K562 (cell line): ENCODE data around the gene DDX20. TPM values are rescaled to one million over a fixed set of nuclear protein-coding genes. Genes with fewer than 3 reads are reported as not detected.

Experiments used
- ARID2 ChIP-seq: fragments of 450-650 bp; IDR thresholded peaks from 2 replicates; pipeline ENCODE4 v1.6.1; 2017; ENCODE audit warnings: antibody characterized with exemption, mild to moderate bottlenecking
- CBX5 ChIP-seq: IDR thresholded peaks from 2 replicates; pipeline ENCODE4 v1.6.1; 2014; ENCODE audit warnings: low read depth, borderline replicate concordance
- CEBPB ChIP-seq: fragments of 450-650 bp; IDR thresholded peaks from 2 replicates; pipeline ENCODE4 v1.6.1; 2016; ENCODE audit warnings: missing genetic modification characterization, missing compliant biosample characterization
- CTCF ChIP-seq, 3 experiments: IDR thresholded peaks in 2 of 3; conservative IDR thresholded peaks in 1 of 3; 2 replicates each; pipeline ENCODE4 v1.5.1; 2011 to 2012; ENCODE audit warnings: low read length in 3 of 3, mild to moderate bottlenecking in 3 of 3, control low read depth in 2 of 3, improper control_type of control experiment in 1 of 3, inconsistent platforms in 1 of 3, low read depth in 1 of 3, mixed read lengths in 1 of 3, moderate library complexity in 1 of 3; ENCODE audit not compliant: insufficient read depth in 2 of 3
- DDX20 ChIP-seq: fragments of 450-650 bp; IDR thresholded peaks from 2 replicates; pipeline ENCODE4 v1.6.1; 2016; ENCODE audit warnings: missing genetic modification characterization, low read depth, mild to moderate bottlenecking, missing compliant biosample characterization, moderate library complexity
- ESRRA ChIP-seq: fragments of 450-650 bp; IDR thresholded peaks from 2 replicates; pipeline ENCODE4 v1.6.1; 2014; ENCODE audit warnings: low read depth, mild to moderate bottlenecking, moderate library complexity, borderline replicate concordance
- GATA2 ChIP-seq: sonication (generic); formaldehyde crosslinking; IDR thresholded peaks from 2 replicates; pipeline ENCODE4 v1.4.0; 2020; ENCODE audit warnings: mild to moderate bottlenecking, missing genetic modification reagents
- HDAC3 ChIP-seq: fragments of 450-650 bp; IDR thresholded peaks from 2 replicates; pipeline ENCODE4 v1.6.1; 2018; ENCODE audit warnings: borderline replicate concordance, mild to moderate bottlenecking, moderate library complexity; ENCODE audit not compliant: partially characterized antibody
- HMGXB4 ChIP-seq: sonication (generic); formaldehyde crosslinking; IDR thresholded peaks from 2 replicates; pipeline ENCODE4 v1.8.1; 2023; ENCODE audit warnings: mild to moderate bottlenecking, missing genetic modification reagents
- ILF3 ChIP-seq: fragments of 450-650 bp; IDR thresholded peaks from 2 replicates; pipeline ENCODE4 v1.6.1; 2018; ENCODE audit warnings: antibody characterized with exemption, mild to moderate bottlenecking, moderate library complexity, borderline replicate concordance
- NFIC ChIP-seq: fragments of 450-650 bp; IDR thresholded peaks from 2 replicates; pipeline ENCODE4 v1.6.1; 2017; ENCODE audit warnings: mild to moderate bottlenecking, inconsistent platforms
- POLR2A ChIP-seq: fragments of 450-650 bp; conservative IDR thresholded peaks from 2 replicates; pipeline ENCODE4 v1.6.1; 2016
- PPARD ChIP-seq: fragments of 250-450 bp; sonication (Bioruptor Pico); IDR thresholded peaks from 2 replicates; pipeline ENCODE4 v1.8.0; 2022; ENCODE audit warnings: inconsistent platforms, mild to moderate bottlenecking, moderate library complexity
- RB1 ChIP-seq: fragments of 450-650 bp; IDR thresholded peaks from 2 replicates; pipeline ENCODE4 v1.6.1; 2017; ENCODE audit warnings: low read depth, mild to moderate bottlenecking
- RFX1 ChIP-seq: fragments of 450-650 bp; IDR thresholded peaks from 2 replicates; pipeline ENCODE4 v1.6.1; 2016; ENCODE audit warnings: mild to moderate bottlenecking, moderate library complexity
- SAFB ChIP-seq: fragments of 200-400 bp; formaldehyde crosslinking; IDR thresholded peaks from 2 replicates; pipeline ENCODE4 v1.6.1; 2017; ENCODE audit warnings: low read depth, low read length, borderline replicate concordance
- SMAD1 ChIP-seq: fragments of 150-350 bp; IDR thresholded peaks from 2 replicates; pipeline ENCODE4 v1.6.1; 2014; ENCODE audit warnings: low read length, low read depth; ENCODE audit not compliant: partially characterized antibody
- SMAD4 ChIP-seq: fragments of 250-450 bp; sonication (Bioruptor Pico); conservative IDR thresholded peaks from 2 replicates; pipeline ENCODE4 v1.8.0; 2021; ENCODE audit warnings: inconsistent platforms, mild to moderate bottlenecking, moderate library complexity
- TCF15 ChIP-seq: fragments of 250-450 bp; sonication (Bioruptor Pico); IDR thresholded peaks from 2 replicates; pipeline ENCODE4 v1.8.0; 2022; ENCODE audit warnings: moderate library complexity, mild to moderate bottlenecking, inconsistent platforms
- TCF3 ChIP-seq: sonication (generic); formaldehyde crosslinking; IDR thresholded peaks from 2 replicates; pipeline ENCODE4 v1.4.0; 2020; ENCODE audit warnings: mild to moderate bottlenecking, missing genetic modification reagents
- TRIM24 ChIP-seq, 2 experiments: fragments of 450-650 bp; IDR thresholded peaks; 2 replicates each; pipeline ENCODE4 v1.6.1; 2016
- XRCC4 ChIP-seq: IDR thresholded peaks from one replicate; pipeline ENCODE4 v1.6.1; 2011; ENCODE audit not compliant: insufficient read depth, insufficient read length; ENCODE audit errors: extremely low read depth
- ZKSCAN1 ChIP-seq: fragments of 150-350 bp; IDR thresholded peaks from 2 replicates; pipeline ENCODE4 v1.6.1; 2016; ENCODE audit warnings: low read depth, low read length
- ZNF175 ChIP-seq: fragments of 200-800 bp; sonication (Bioruptor generic); IDR thresholded peaks from 2 replicates; pipeline ENCODE4 v1.6.1; 2016; ENCODE audit warnings: low read depth, mild to moderate bottlenecking, missing genetic modification characterization, missing compliant biosample characterization
- ZNF444 ChIP-seq: fragments of 250-450 bp; sonication (Bioruptor Pico); IDR thresholded peaks from 2 replicates; pipeline ENCODE4 v1.4.0; 2020; ENCODE audit warnings: mild to moderate bottlenecking, moderate library complexity
- polyA plus RNA-seq, 8 experiments: library from polyadenylated mRNA; depleted of rRNA in 4 of 8; stranded (reverse) in 5 of 8; unstranded in 3 of 8; fragments of >200 nt; fragmentation: Nextera tagmentation in 2 of 8; fragmentation: Illumina TruSeq in 1 of 8; extraction: Ambion mirVana in 2 of 8; extraction: Trizol in 1 of 8; gene quantifications; 2 replicates each; pipeline versions ENCODE4 v1.2.1 to v1.2.3, GENCODE V29; 2011 to 2014; ENCODE audit warnings: inconsistent platforms in 1 of 8, missing spikeins in 1 of 8
- total RNA-seq, 7 experiments: library from RNA; depleted of rRNA in 6 of 7; stranded (reverse); fragments of >200 nt in 6 of 7; fragmentation: Illumina TruSeq in 2 of 7; extraction: Trizol in 2 of 7; gene quantifications; 2 replicates each; pipeline versions ENCODE4 v1.2.1 to v1.2.3, GENCODE V29; 2011 to 2021; ENCODE audit warnings: low replicate concordance in 1 of 7

DDX20 gene
- total and polyA plus RNA-seq, 9 of the 15 experiments (the other 6 are each of a cell fraction or from before 2014, with no cell fraction given) = 8.3 to 33.4 (median 24.5) TPM

GRCh38 chr1:111769517-111770146 lies 13.9 kb downstream of the DDX20 start (continued):
- TF ChIP-seq GATA2 (CRISPR knock-in tag) (peak; percentile 43; the same call in 1 of the 2 replicates), ZNF444 (CRISPR knock-in tag) (no peak), RFX1 (no peak), RB1 (0 out of 2 replicates have a peak, but pooled peaks have one; percentile 19), HMGXB4 (0 out of 2 replicates have a peak, but pooled peaks have one; percentile 39), TRIM24 (IDR thresholded peaks at IDR 0.05) (no peak), ILF3 (peak; percentile 49; the same call in 1 of the 2 replicates), TCF15 (CRISPR knock-in tag) (no peak), ARID2 (0 out of 2 replicates have a peak, but pooled peaks have one; percentile 17), DDX20 (tag) (peak; percentile 13; the same call in 1 of the 2 replicates), ZNF175 (CRISPR knock-in tag) (no peak), NFIC (no peak), XRCC4 (no peak), CBX5 (no peak), HDAC3 (peak; percentile 7), CTCF (IDR thresholded peaks at IDR 0.05 in 2 of 3, conservative IDR thresholded peaks at IDR 0.05 in 1 of 3; ENCODE audit: insufficient read depth in 2 of 3, low read depth in 1 of 3, low read length in 3 of 3) (peak; percentile 68 to 96 (median 82)), TCF3 (CRISPR knock-in tag) (no peak), SMAD4 (CRISPR knock-in tag) (no peak), PPARD (no peak), SMAD1 (no peak), POLR2A (no peak; the same call in 1 of the 2 replicates), CEBPB (peak; percentile 96), ESRRA (no peak), ZKSCAN1 (no peak), SAFB (no peak)
